ENCODE data around the gene SOHLH1.

- TF ChIP-seq, protein P1, sequence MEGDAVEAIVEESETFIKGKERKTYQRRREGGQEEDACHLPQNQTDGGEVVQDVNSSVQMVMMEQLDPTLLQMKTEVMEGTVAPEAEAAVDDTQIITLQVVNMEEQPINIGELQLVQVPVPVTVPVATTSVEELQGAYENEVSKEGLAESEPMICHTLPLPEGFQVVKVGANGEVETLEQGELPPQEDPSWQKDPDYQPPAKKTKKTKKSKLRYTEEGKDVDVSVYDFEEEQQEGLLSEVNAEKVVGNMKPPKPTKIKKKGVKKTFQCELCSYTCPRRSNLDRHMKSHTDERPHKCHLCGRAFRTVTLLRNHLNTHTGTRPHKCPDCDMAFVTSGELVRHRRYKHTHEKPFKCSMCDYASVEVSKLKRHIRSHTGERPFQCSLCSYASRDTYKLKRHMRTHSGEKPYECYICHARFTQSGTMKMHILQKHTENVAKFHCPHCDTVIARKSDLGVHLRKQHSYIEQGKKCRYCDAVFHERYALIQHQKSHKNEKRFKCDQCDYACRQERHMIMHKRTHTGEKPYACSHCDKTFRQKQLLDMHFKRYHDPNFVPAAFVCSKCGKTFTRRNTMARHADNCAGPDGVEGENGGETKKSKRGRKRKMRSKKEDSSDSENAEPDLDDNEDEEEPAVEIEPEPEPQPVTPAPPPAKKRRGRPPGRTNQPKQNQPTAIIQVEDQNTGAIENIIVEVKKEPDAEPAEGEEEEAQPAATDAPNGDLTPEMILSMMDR (IDR thresholded peaks at IDR 0.05) = no peak
- no peak for TF ChIP-seq POLR2A (IDR thresholded peaks at IDR 0.05)
These were observed 16.8 kb upstream of the SOHLH1 start for GRCh38 chr9:135716045-135716444.

Measured in Peyer's patch (tissue), 4 donors.